Body of pancreas (tissue), 4 donors: ENCODE measurements around the gene TMEM266.

Experiments
- CTCF ChIP-seq, 7 experiments: fragments of 450-650 bp in 4 of 7; fragments of 200-600 bp in 3 of 7; sonication (generic) in 3 of 7; IDR thresholded peaks; one replicate each; pipeline ENCODE4 v1.5.1; 2016 to 2019; ENCODE audit warnings: antibody characterized with exemption in 7 of 7
- POLR2A ChIP-seq, 3 donors: fragments of 450-650 bp; IDR thresholded peaks; one replicate each; pipeline ENCODE4 v1.6.1; 2016; ENCODE audit warnings: antibody characterized with exemption in 3 of 3, mild to moderate bottlenecking in 2 of 3

DNA sequence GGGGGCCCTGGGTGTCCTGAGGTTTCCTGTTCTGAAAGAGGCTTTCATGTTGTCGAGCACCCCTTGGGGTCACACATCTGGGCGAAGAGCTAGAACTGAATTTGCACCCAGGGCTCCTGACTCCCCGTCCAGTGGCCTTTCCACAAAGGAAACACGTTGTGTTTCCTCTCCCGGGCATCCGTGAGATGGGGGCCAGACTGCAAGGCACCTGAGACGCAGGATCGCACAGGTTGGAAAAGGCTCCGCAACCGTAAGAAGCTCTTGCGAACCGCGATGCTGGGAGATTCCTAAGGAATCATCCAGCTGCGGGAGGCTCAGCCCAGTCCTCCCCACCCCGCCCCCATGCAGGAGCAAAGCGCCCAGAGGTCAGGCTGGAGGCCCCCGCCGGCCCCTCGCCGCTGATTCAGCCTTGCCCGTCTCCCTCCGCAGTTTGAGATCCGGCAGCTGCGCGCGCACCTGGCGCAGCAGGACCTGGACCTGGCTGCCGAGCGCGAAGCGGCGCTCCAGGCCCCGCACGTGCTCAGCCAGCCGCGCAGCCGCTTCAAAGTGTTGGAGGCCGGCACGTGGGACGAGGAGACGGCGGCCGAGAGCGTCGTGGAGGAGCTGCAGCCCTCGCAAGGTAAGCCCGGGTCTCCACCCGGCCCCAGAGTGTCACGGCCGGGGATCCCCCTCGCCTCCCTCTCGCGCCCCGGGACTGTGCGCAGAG is 131.9 kb downstream of the TMEM266 start:
- TF ChIP-seq CTCF (IDR thresholded peaks at IDR 0.05) (no peak), POLR2A (IDR thresholded peaks at IDR 0.05) (no peak)
